ENCODE data around the gene RETREG2.

- TF ChIP-seq CTCF (IDR thresholded peaks at IDR 0.05) (no peak), POLR2A (IDR thresholded peaks at IDR 0.05) (no peak), POLR2AphosphoS5 (IDR thresholded peaks at IDR 0.05; ENCODE audit: insufficient read depth in 1 of 2, low read depth in 1 of 2) (no peak)
Observed at GRCh38 chr2:219219784-219220532, 41.9 kb downstream of the RETREG2 start.
